Measurements from ENCODE around the gene PRDM16.

DNA sequence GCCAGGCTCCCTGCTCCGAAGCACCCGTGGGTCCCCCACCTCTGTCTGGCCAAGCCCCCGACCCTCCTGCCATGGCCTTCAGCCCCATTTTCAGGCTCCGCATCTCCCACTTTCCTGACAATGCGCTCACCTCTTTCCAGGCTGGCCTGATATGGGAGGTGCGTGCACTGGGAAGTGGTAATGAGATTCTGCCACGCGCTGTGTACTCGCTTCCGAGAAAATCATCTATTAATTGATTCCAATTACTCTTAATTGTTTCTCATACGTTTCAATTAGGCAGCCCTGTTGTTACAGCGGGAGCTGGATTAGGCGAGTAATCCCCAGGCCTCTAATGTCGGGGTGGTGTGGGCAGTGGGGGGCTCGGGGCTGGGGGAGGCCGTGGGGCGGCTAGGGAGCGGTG lies 263.0 kb downstream of the PRDM16 start:
- TF ChIP-seq, protein P1, sequence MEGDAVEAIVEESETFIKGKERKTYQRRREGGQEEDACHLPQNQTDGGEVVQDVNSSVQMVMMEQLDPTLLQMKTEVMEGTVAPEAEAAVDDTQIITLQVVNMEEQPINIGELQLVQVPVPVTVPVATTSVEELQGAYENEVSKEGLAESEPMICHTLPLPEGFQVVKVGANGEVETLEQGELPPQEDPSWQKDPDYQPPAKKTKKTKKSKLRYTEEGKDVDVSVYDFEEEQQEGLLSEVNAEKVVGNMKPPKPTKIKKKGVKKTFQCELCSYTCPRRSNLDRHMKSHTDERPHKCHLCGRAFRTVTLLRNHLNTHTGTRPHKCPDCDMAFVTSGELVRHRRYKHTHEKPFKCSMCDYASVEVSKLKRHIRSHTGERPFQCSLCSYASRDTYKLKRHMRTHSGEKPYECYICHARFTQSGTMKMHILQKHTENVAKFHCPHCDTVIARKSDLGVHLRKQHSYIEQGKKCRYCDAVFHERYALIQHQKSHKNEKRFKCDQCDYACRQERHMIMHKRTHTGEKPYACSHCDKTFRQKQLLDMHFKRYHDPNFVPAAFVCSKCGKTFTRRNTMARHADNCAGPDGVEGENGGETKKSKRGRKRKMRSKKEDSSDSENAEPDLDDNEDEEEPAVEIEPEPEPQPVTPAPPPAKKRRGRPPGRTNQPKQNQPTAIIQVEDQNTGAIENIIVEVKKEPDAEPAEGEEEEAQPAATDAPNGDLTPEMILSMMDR (IDR thresholded peaks at IDR 0.05): no peak
- TF ChIP-seq, protein P2, sequence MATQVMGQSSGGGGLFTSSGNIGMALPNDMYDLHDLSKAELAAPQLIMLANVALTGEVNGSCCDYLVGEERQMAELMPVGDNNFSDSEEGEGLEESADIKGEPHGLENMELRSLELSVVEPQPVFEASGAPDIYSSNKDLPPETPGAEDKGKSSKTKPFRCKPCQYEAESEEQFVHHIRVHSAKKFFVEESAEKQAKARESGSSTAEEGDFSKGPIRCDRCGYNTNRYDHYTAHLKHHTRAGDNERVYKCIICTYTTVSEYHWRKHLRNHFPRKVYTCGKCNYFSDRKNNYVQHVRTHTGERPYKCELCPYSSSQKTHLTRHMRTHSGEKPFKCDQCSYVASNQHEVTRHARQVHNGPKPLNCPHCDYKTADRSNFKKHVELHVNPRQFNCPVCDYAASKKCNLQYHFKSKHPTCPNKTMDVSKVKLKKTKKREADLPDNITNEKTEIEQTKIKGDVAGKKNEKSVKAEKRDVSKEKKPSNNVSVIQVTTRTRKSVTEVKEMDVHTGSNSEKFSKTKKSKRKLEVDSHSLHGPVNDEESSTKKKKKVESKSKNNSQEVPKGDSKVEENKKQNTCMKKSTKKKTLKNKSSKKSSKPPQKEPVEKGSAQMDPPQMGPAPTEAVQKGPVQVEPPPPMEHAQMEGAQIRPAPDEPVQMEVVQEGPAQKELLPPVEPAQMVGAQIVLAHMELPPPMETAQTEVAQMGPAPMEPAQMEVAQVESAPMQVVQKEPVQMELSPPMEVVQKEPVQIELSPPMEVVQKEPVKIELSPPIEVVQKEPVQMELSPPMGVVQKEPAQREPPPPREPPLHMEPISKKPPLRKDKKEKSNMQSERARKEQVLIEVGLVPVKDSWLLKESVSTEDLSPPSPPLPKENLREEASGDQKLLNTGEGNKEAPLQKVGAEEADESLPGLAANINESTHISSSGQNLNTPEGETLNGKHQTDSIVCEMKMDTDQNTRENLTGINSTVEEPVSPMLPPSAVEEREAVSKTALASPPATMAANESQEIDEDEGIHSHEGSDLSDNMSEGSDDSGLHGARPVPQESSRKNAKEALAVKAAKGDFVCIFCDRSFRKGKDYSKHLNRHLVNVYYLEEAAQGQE (IDR thresholded peaks at IDR 0.05; ENCODE audit: insufficient read depth in 1 of 2, low read depth in 2 of 2, low read length in 1 of 2): no peak
- TF ChIP-seq POLR2AphosphoS5 (IDR thresholded peaks at IDR 0.05; ENCODE audit: low read depth, low read length): no peak
- no peak for TF ChIP-seq SIN3A (IDR thresholded peaks at IDR 0.05; ENCODE audit: borderline replicate concordance, insufficient read depth, low read depth, low read length)
- TF ChIP-seq TCF7L2 (IDR thresholded peaks at IDR 0.05; ENCODE audit: low read depth, low read length): no peak
